ENCODE data around the gene NRXN3.

Gene NRXN3

GRCh38 chr14:79325557-79325956 lies 1155.4 kb downstream of the NRXN3 start:
- H3K36me3 ChIP-seq (ENCODE audit: low read length), result no peaks in the 10 kb centered on the region
- no peak overlapping the region for H3K9ac ChIP-seq (ENCODE audit: low read length)
- no peak overlapping the region for H3K4me2 ChIP-seq (ENCODE audit: low read depth, low read length, poor library complexity, severe bottlenecking)
- no peak overlapping the region for H3K27ac ChIP-seq (ENCODE audit: low read depth, low read length)
- H3K9me3 ChIP-seq (ENCODE audit: insufficient read depth, low read length), result no peaks in the 10 kb centered on the region
- H3K27me3 ChIP-seq (ENCODE audit: low read length), result no peaks in the 10 kb centered on the region
- H3K9me2 ChIP-seq (replicated peaks; ENCODE audit: insufficient read depth, low read length), result no peaks in the 10 kb centered on the region
- H4K20me1 ChIP-seq (ENCODE audit: low read depth, low read length), result no peaks in the 10 kb centered on the region
- no peaks in the 10 kb centered on the region for H3K79me2 ChIP-seq (ENCODE audit: insufficient read depth, low read length)
- H3F3A ChIP-seq (ENCODE audit: insufficient read depth), result no peaks in the 10 kb centered on the region
- no peak for TF ChIP-seq EZH2phosphoT487 (conservative IDR thresholded peaks at IDR 0.05; ENCODE audit: low read length)
- no peak for TF ChIP-seq CTCF (IDR thresholded peaks at IDR 0.05; ENCODE audit: insufficient read depth, low read length, poor library complexity, severe bottlenecking)
- H2AFZ ChIP-seq (ENCODE audit: low read depth, low read length, severe bottlenecking), result no peak overlapping the region
- no peak overlapping the region for H3K4me3 ChIP-seq (ENCODE audit: insufficient read depth, low read length, poor library complexity, severe bottlenecking)

- no peak overlapping the region for H3K9ac ChIP-seq (ENCODE audit: low read length)
- no peak overlapping the region for H2AFZ ChIP-seq (ENCODE audit: low read depth, low read length, severe bottlenecking)
- no peaks in the 10 kb centered on the region for H3K36me3 ChIP-seq (ENCODE audit: low read length)
- H3K4me2 ChIP-seq (ENCODE audit: low read depth, low read length, poor library complexity, severe bottlenecking), result no peak overlapping the region
- no peak for TF ChIP-seq CTCF (IDR thresholded peaks at IDR 0.05; ENCODE audit: insufficient read depth, low read length, poor library complexity, severe bottlenecking)
- no peak for TF ChIP-seq EZH2phosphoT487 (conservative IDR thresholded peaks at IDR 0.05; ENCODE audit: low read length)
- no peaks in the 10 kb centered on the region for H3K79me2 ChIP-seq (ENCODE audit: insufficient read depth, low read length)
- H4K20me1 ChIP-seq (ENCODE audit: low read depth, low read length), result no peaks in the 10 kb centered on the region
- H3K9me3 ChIP-seq (ENCODE audit: insufficient read depth, low read length), result no peaks in the 10 kb centered on the region
- no peaks in the 10 kb centered on the region for H3K9me2 ChIP-seq (replicated peaks; ENCODE audit: insufficient read depth, low read length)
- H3K27me3 ChIP-seq (ENCODE audit: low read length), result no peaks in the 10 kb centered on the region
- no peak overlapping the region for H3K4me3 ChIP-seq (ENCODE audit: insufficient read depth, low read length, poor library complexity, severe bottlenecking)
- no peaks in the 10 kb centered on the region for H3F3A ChIP-seq (ENCODE audit: insufficient read depth)
- no peak overlapping the region for H3K27ac ChIP-seq (ENCODE audit: low read depth, low read length)
Measured at GRCh38 chr14:79328863-79329262, 1158.7 kb downstream of the NRXN3 start.

GRCh38 chr14:79331830-79332229 lies 1161.7 kb downstream of the NRXN3 start:
- H3K4me2 ChIP-seq (ENCODE audit: low read depth, low read length, poor library complexity, severe bottlenecking), result no peak overlapping the region
- no peaks in the 10 kb centered on the region for H3K27me3 ChIP-seq (ENCODE audit: low read length)
- H3K27ac ChIP-seq (ENCODE audit: low read depth, low read length), result no peak overlapping the region
- H4K20me1 ChIP-seq (ENCODE audit: low read depth, low read length), result no peaks in the 10 kb centered on the region
- H3K9me3 ChIP-seq (ENCODE audit: insufficient read depth, low read length), result no peaks in the 10 kb centered on the region
- no peaks in the 10 kb centered on the region for H3F3A ChIP-seq (ENCODE audit: insufficient read depth)
- H3K36me3 ChIP-seq (ENCODE audit: low read length), result no peaks in the 10 kb centered on the region
- TF ChIP-seq CTCF (IDR thresholded peaks at IDR 0.05; ENCODE audit: insufficient read depth, low read length, poor library complexity, severe bottlenecking) (no peak), EZH2phosphoT487 (conservative IDR thresholded peaks at IDR 0.05; ENCODE audit: low read length) (no peak)
- no peak overlapping the region for H3K4me3 ChIP-seq (ENCODE audit: insufficient read depth, low read length, poor library complexity, severe bottlenecking)
- no peaks in the 10 kb centered on the region for H3K79me2 ChIP-seq (ENCODE audit: insufficient read depth, low read length)
- H3K9ac ChIP-seq (ENCODE audit: low read length), result no peak overlapping the region
- no peak overlapping the region for H2AFZ ChIP-seq (ENCODE audit: low read depth, low read length, severe bottlenecking)
- no peaks in the 10 kb centered on the region for H3K9me2 ChIP-seq (replicated peaks; ENCODE audit: insufficient read depth, low read length)
